Subcutaneous adipose tissue (tissue), 4 donors: ENCODE results near the gene GDPD5. TPM values are rescaled to one million over a fixed set of nuclear protein-coding genes. Genes with fewer than 3 reads are reported as not detected.

Experiments
- CTCF ChIP-seq: fragments of 450-650 bp; IDR thresholded peaks from one replicate; pipeline ENCODE4 v1.5.1; 2016; ENCODE audit warnings: low read depth, mild to moderate bottlenecking, control low read depth, antibody characterized with exemption, moderate library complexity
- total RNA-seq, 4 donors: library from RNA; depleted of rRNA; stranded (reverse); fragments of >200 nt; gene quantifications; one replicate each; pipeline ENCODE4 v1.1.0, GENCODE V29; 2016

GDPD5 gene
- total RNA-seq, 4 donors from 2014 or later, result 19.2 to 96.8 (median 32.6) TPM

DNA sequence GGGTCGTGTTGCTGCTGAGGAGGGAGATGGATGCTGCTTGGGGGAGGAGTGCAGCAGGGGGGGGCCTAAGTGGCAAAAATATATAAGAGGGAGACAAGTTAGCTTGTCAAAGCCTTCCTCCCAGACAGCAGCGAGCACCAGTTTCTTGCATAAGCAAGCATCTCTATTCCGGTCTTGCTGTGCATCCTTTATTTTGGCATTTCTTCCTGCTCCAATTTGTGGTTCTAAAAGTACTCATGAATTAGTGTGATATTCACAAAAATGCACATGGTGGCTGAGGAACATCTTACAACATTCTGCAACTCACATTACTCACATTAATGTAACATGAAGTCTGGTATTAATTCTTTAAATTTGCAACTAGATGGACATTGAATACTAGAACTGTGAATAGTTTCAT, 32.1 kb downstream of the GDPD5 start:
- TF ChIP-seq CTCF, result no peak

DNA sequence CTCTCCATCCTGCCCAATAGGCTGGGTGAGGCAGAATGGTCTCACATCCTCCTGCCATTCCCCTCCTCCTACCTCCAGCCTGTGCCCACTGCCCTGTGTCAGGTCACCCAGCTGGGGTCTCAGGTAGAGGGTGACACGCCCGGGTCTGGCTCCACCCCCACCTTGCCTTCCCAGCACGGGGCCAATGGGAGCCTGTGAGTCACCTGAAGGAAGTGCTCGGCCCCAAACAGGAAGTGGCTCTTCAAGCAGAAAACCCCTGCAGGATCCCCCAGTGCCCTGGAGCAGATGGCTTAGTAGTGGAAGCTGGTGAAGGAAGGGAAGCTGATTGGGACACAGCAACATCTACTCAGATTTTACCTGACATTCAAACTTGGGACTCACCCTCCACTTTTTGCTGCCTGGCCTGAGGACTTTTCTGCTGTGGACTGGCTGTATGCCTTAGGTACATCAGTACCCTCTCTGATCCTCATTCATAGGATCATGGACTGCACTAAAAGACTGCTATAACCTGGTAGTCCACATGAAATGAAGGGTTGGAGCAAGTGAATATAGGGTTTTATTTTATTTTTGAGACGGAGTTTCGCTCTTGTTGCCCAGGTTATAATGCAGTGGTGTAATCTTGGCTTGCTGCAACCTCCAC, 33.4 kb downstream of the GDPD5 start:
- TF ChIP-seq CTCF, result no peak

- TF ChIP-seq CTCF, result no peak
Observed at GRCh38 chr11:75491465-75491864, 34.3 kb downstream of the GDPD5 start.

GRCh38 chr11:75490221-75491181, 35.2 kb downstream of the GDPD5 start:
- TF ChIP-seq CTCF, result no peak

DNA sequence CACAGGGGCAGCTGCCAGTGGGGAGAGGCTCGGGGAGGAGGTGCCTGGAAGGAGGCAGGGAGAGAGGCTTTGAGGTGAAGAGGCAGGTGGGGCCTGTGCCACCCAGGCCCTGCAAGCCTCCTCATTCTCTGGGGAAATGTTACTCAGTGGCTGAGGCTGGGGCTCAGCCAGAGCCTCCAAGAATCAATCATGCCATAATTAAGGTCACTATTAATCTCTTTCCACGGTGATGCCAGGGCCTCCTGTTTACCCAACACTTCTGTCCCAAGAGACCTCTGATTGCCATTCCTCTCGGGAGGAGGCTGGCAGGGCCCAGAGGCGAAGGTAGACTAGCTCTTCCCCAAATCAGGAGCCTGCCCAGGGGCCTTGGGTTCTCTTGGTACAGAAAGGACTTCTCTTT, 38.4 kb downstream of the GDPD5 start:
- TF ChIP-seq CTCF, result no peak

DNA sequence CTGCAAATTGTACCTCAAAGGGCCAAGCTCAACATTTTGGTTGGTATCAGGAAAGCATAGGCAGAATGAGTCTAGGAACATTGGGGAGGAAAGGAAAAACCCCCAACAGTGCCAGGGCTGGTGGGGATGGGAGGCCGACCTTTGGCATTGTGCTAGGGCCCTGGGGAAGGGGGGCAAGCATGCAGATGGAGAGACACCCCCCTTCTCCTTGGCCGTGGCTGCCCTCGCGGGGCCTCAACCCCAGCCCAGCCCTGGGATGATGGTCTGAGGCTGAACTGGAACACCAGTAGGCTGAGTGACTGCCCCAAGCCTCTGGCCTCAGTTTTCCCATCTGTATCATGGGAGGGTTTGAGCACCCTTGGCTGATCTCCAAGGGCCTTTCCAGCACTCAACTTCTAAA, 40.0 kb downstream of the GDPD5 start:
- TF ChIP-seq CTCF, result no peak

- no peak for TF ChIP-seq CTCF
Observed at GRCh38 chr11:75482931-75483469, 42.7 kb downstream of the GDPD5 start.
